HEK293 (cell line): ENCODE data around the gene MBTD1.

Experiments used
- CTCF ChIP-seq: fragments of 450-650 bp; formaldehyde crosslinking; IDR thresholded peaks from 2 replicates; pipeline ENCODE4 v1.5.1; 2016; ENCODE audit warnings: missing biosample characterization, missing genetic modification characterization
- GLI2 ChIP-seq: fragments of 450-650 bp; formaldehyde crosslinking; IDR thresholded peaks from 2 replicates; pipeline ENCODE4; 2017; ENCODE audit warnings: missing biosample characterization, missing genetic modification characterization, low read depth, borderline replicate concordance
- HOXC10 ChIP-seq: sonication (generic); formaldehyde crosslinking; IDR thresholded peaks from 2 replicates; pipeline ENCODE4 v1.8.1; 2023; ENCODE audit warnings: mild to moderate bottlenecking, missing genetic modification reagents
- KLF1 ChIP-seq: fragments of 450-650 bp; formaldehyde crosslinking; IDR thresholded peaks from 2 replicates; pipeline ENCODE4 v1.5.1; 2016; ENCODE audit warnings: missing biosample characterization, missing genetic modification characterization
- KLF8 ChIP-seq: fragments of 450-650 bp; formaldehyde crosslinking; IDR thresholded peaks from 2 replicates; pipeline ENCODE4 v1.5.1; 2016; ENCODE audit warnings: missing biosample characterization, missing genetic modification characterization
- REPIN1 ChIP-seq: fragments of 450-650 bp; formaldehyde crosslinking; IDR thresholded peaks from 2 replicates; pipeline ENCODE4 v1.5.1; 2017; ENCODE audit warnings: missing biosample characterization, missing genetic modification characterization, low read depth
- REST ChIP-seq: fragments of 450-650 bp; formaldehyde crosslinking; IDR thresholded peaks from 2 replicates; pipeline ENCODE4 v1.5.1; 2016; ENCODE audit warnings: missing biosample characterization, missing genetic modification characterization
- SP3 ChIP-seq: fragments of 450-650 bp; formaldehyde crosslinking; IDR thresholded peaks from 2 replicates; pipeline ENCODE4 v1.5.1; 2016; ENCODE audit warnings: missing biosample characterization, missing genetic modification characterization
- YY1 ChIP-seq: fragments of 450-650 bp; formaldehyde crosslinking; IDR thresholded peaks from 2 replicates; pipeline ENCODE4 v1.5.1; 2018; ENCODE audit warnings: missing biosample characterization, missing genetic modification characterization
- ZBTB10 ChIP-seq: fragments of 450-650 bp; formaldehyde crosslinking; IDR thresholded peaks from 2 replicates; pipeline ENCODE4 v1.5.1; 2016; ENCODE audit warnings: missing biosample characterization, missing genetic modification characterization
- ZBTB17 ChIP-seq: fragments of 450-650 bp; formaldehyde crosslinking; IDR thresholded peaks from 2 replicates; pipeline ENCODE4 v1.5.1; 2016; ENCODE audit warnings: missing biosample characterization, missing genetic modification characterization
- ZBTB20 ChIP-seq: fragments of 450-650 bp; formaldehyde crosslinking; IDR thresholded peaks from 2 replicates; pipeline ENCODE4 v1.5.1; 2016; ENCODE audit warnings: missing biosample characterization, missing genetic modification characterization
- ZBTB26 ChIP-seq: fragments of 450-650 bp; formaldehyde crosslinking; optimal IDR thresholded peaks from 2 replicates; pipeline ENCODE3; 2016; ENCODE audit warnings: missing biosample characterization, mild to moderate bottlenecking, missing genetic modification characterization
- ZBTB8A ChIP-seq: fragments of 450-650 bp; formaldehyde crosslinking; IDR thresholded peaks from 2 replicates; pipeline ENCODE4 v1.5.1; 2016; ENCODE audit warnings: missing biosample characterization, missing genetic modification characterization
- ZFP69B ChIP-seq: fragments of 450-650 bp; formaldehyde crosslinking; IDR thresholded peaks from 2 replicates; pipeline ENCODE4 v1.5.1; 2016; ENCODE audit warnings: missing biosample characterization, missing genetic modification characterization
- ZIC2 ChIP-seq: fragments of 450-650 bp; formaldehyde crosslinking; IDR thresholded peaks from 2 replicates; pipeline ENCODE4 v1.5.1; 2016; ENCODE audit warnings: missing biosample characterization, missing genetic modification characterization
- ZNF366 ChIP-seq: fragments of 450-650 bp; formaldehyde crosslinking; conservative IDR thresholded peaks from 2 replicates; pipeline ENCODE4 v1.5.1; 2016; ENCODE audit warnings: missing biosample characterization, missing genetic modification characterization
- ZNF426 ChIP-seq: fragments of 450-650 bp; formaldehyde crosslinking; IDR thresholded peaks from 2 replicates; pipeline ENCODE4 v1.5.1; 2017; ENCODE audit warnings: missing biosample characterization, missing genetic modification characterization, mild to moderate bottlenecking, inconsistent platforms, moderate library complexity
- ZNF544 ChIP-seq: fragments of 450-650 bp; formaldehyde crosslinking; IDR thresholded peaks from 2 replicates; pipeline ENCODE4 v1.5.0; 2017; ENCODE audit warnings: missing biosample characterization, missing genetic modification characterization
- ZNF555 ChIP-seq: fragments of 450-650 bp; formaldehyde crosslinking; conservative IDR thresholded peaks from 2 replicates; pipeline ENCODE4 v1.5.1; 2017; ENCODE audit warnings: missing biosample characterization, mild to moderate bottlenecking, missing genetic modification characterization, inconsistent platforms
- ZNF600 ChIP-seq: fragments of 450-650 bp; formaldehyde crosslinking; IDR thresholded peaks from 2 replicates; pipeline ENCODE4 v1.5.1; 2016; ENCODE audit warnings: missing biosample characterization, missing genetic modification characterization
- ZNF621 ChIP-seq: fragments of 450-650 bp; formaldehyde crosslinking; IDR thresholded peaks from 2 replicates; pipeline ENCODE4 v1.5.1; 2017; ENCODE audit warnings: missing biosample characterization, missing genetic modification characterization
- ZNF639 ChIP-seq: fragments of 450-650 bp; formaldehyde crosslinking; IDR thresholded peaks from 2 replicates; pipeline ENCODE4 v1.5.1; 2016; ENCODE audit warnings: missing biosample characterization, missing genetic modification characterization
- ZNF692 ChIP-seq: fragments of 450-650 bp; formaldehyde crosslinking; IDR thresholded peaks from 2 replicates; pipeline ENCODE4 v1.5.1; 2016; ENCODE audit warnings: missing biosample characterization, missing genetic modification characterization
- ZNF843 ChIP-seq: fragments of 450-650 bp; formaldehyde crosslinking; IDR thresholded peaks from 2 replicates; pipeline ENCODE4 v1.5.1; 2016; ENCODE audit warnings: missing biosample characterization, missing genetic modification characterization
- ZSCAN16 ChIP-seq: fragments of 450-650 bp; formaldehyde crosslinking; IDR thresholded peaks from 2 replicates; pipeline ENCODE4 v1.5.1; 2016; ENCODE audit warnings: missing biosample characterization, missing genetic modification characterization
- ZSCAN30 ChIP-seq: fragments of 450-650 bp; IDR thresholded peaks from 2 replicates; pipeline ENCODE4 v1.5.1; 2018; ENCODE audit warnings: missing biosample characterization, mild to moderate bottlenecking, missing genetic modification characterization, moderate library complexity

The MBTD1 gene

GRCh38 chr17:51166198-51166986 is 93.5 kb downstream of the MBTD1 start, which contains the start of gene NME2 (continued):
- no peak for TF ChIP-seq REPIN1 (tag by site-specific recombination)
- TF ChIP-seq ZNF843 (tag by site-specific recombination) = peak; percentile 1; the same call in 1 of the 2 replicates
- 0 out of 2 replicates have a peak, but pooled peaks have one; percentile 32 for TF ChIP-seq YY1 (tag by site-specific recombination)
- peak; percentile 42 for TF ChIP-seq KLF8 (tag by site-specific recombination)
- peak; percentile 73; the same call in 1 of the 2 replicates for TF ChIP-seq ZNF600
- TF ChIP-seq ZNF692 (tag by site-specific recombination) = peak; percentile 75; the same call in 1 of the 2 replicates
- peak; percentile 50; the same call in 1 of the 2 replicates for TF ChIP-seq ZBTB20 (tag by site-specific recombination)
- peak; percentile 93; the same call in 1 of the 2 replicates for TF ChIP-seq HOXC10 (CRISPR knock-in tag)
- TF ChIP-seq ZNF621 (tag by site-specific recombination) = no peak
- TF ChIP-seq ZBTB17 = peak; percentile 2; the same call in 1 of the 2 replicates
- TF ChIP-seq REST (tag by site-specific recombination) = no peak
- peak; percentile 56 for TF ChIP-seq ZBTB8A (tag by site-specific recombination)
- no peak for TF ChIP-seq ZBTB10 (tag by site-specific recombination)
- TF ChIP-seq SP3 (tag by site-specific recombination) = peak; percentile 23; the same call in 1 of the 2 replicates
- no peak for TF ChIP-seq ZNF426
- peak; percentile 15; the same call in 1 of the 2 replicates for TF ChIP-seq ZSCAN30
- peak; percentile 94 for TF ChIP-seq ZBTB26 (tag by site-specific recombination)
- TF ChIP-seq ZNF366 (tag by site-specific recombination) = 0 out of 2 replicates have a peak, but pooled peaks have one; percentile 18
- TF ChIP-seq ZSCAN16 (tag by site-specific recombination) = no peak
- peak; percentile 48 for TF ChIP-seq CTCF (tag by site-specific recombination)
- peak; percentile 30 for TF ChIP-seq ZFP69B (tag by site-specific recombination)
- TF ChIP-seq ZNF639 = peak; percentile 4; the same call in 1 of the 2 replicates
- TF ChIP-seq KLF1 (tag by site-specific recombination) = peak; percentile 87
- no peak for TF ChIP-seq ZNF555 (tag by site-specific recombination)
- no peak for TF ChIP-seq GLI2 (tag by site-specific recombination)
- peak; percentile 47; the same call in 1 of the 2 replicates for TF ChIP-seq ZIC2 (tag by site-specific recombination)
- TF ChIP-seq ZNF544 (tag by site-specific recombination) = no peak
